Psoas muscle (tissue), 8 donors: ENCODE data around the gene TRPC4AP. TPM values are rescaled to one million over a fixed set of nuclear protein-coding genes. Genes with fewer than 3 reads are reported as not detected.
"Not testable (repeated sequence)": the region's sequence is repeated elsewhere in the genome, so short reads cannot be mapped to it uniquely, and the experiment has no call there.

Source experiments
- ATAC-seq, 4 donors: fragments of 200-7000 bp; cut with Tn5 transposase; one replicate each; pipeline ENCODE4 v1.9.1; 2020; ENCODE audit warnings: moderate library complexity in 3 of 4, mild to moderate bottlenecking in 2 of 4
- DNase-seq, 2 donors: peaks; one replicate each; pipeline ENCODE4 v3.0.0-alpha.2; 2020
- H3K27ac ChIP-seq: fragments of 200-600 bp; one replicate; pipeline ENCODE4 v1.8.0; 2022
- H3K27me3 ChIP-seq, 3 donors: fragments of 200-600 bp in 1 of 3; one replicate each; pipeline versions ENCODE4 v1.6.1 to v1.8.0; 2013 to 2022; ENCODE audit warnings: low read length in 2 of 3, mild to moderate bottlenecking in 2 of 3, moderate library complexity in 1 of 3; ENCODE audit not compliant: insufficient read depth in 3 of 3
- H3K36me3 ChIP-seq, 2 donors: fragments of 200-600 bp in 1 of 2; one replicate each; pipeline versions ENCODE4 v1.6.1 to v1.8.0; 2013 to 2022; ENCODE audit warnings: low read depth in 1 of 2, mild to moderate bottlenecking in 1 of 2, moderate library complexity in 1 of 2; ENCODE audit not compliant: insufficient read depth in 1 of 2
- H3K4me1 ChIP-seq: fragments of 200-600 bp; one replicate; pipeline ENCODE4 v1.8.0; 2022
- H3K4me3 ChIP-seq: fragments of 200-600 bp; one replicate; pipeline ENCODE4 v1.8.0; 2022; ENCODE audit warnings: mild to moderate bottlenecking
- H3K9me3 ChIP-seq: fragments of 200-600 bp; one replicate; pipeline ENCODE4 v1.8.0; 2022
- CTCF ChIP-seq: fragments of 200-600 bp; IDR thresholded peaks from one replicate; pipeline ENCODE4 v1.8.0; 2022; ENCODE audit warnings: antibody characterized with exemption
- WGBS, 3 donors: extraction: QIAGEN DNeasy Blood & Tissue Kit; methylation state at CpG; one replicate each; pipeline versions ENCODE4 v1.1.6 to v1.1.7; 2013; 5-methylcytosine and 5-hydroxymethylcytosine counted together
- intact Hi-C, 2 donors: fragments of 100-400 bp; cut with DNase I; formaldehyde crosslinking; loops; one replicate each; pipeline versions ENCODE4 v1.11.0 to v1.14.2; 2022
- polyA plus RNA-seq, 3 donors: library from polyadenylated mRNA; stranded (reverse); fragments of 200-250 nt; gene quantifications; one replicate each; pipeline ENCODE4 v1.2.3, GENCODE V29; 2013
- total RNA-seq, 4 donors: library from RNA; stranded (reverse); fragmentation: NEBNext Ultra II Directional in 2 of 4; extraction: Animal tissue kit (Norgen Biotek cat#: 25700) in 2 of 4; gene quantifications; one replicate each; pipeline versions ENCODE4 v1.2.1 to v1.2.4, GENCODE V29; 2021 to 2023
- donor health status: healthy with polysubstance abuse.
- donor health status: DM: no; HTN: no; CAD: no; lungs with moderate emphysema.
- donor health status: Bipolar disorder and iron deficiency.
- donor health status: healthy.
- donor health status: DM: yes; HTN: yes; CAD: no.
- donor health status: DM: no; HTN: no; CAD: no.
- donor health status: DM: no; HTN: no; CAD: no.
- donor health status: DM: yes; HTN: yes; CAD: no.

Gene TRPC4AP
- total and polyA plus RNA-seq, 7 donors, result 36.0 to 62.3 (median 51.7) TPM

- peaks cover 53% of the 10 kb centered on the region for H3K4me1 ChIP-seq
- H3K4me3 ChIP-seq, result peak overlapping the region; percentile 32
- no peak for TF ChIP-seq CTCF
- H3K27me3 ChIP-seq, result no peaks in the 10 kb centered on the region
- peak overlapping the region; percentile 68 for H3K27ac ChIP-seq
- no peaks in the 10 kb centered on the region for H3K9me3 ChIP-seq
- ATAC-seq, result no peak
- intact Hi-C loops, result loop anchor here (10.0 kb wide), 1 partner anchor 63 kb away; no protein-coding TSS in a partner anchor
- no peak for DNase-seq
- WGBS, 3 donors, result 18 to 27% (median 18%) methylated on average over 5 of the region's 5 CpGs
- H3K36me3 ChIP-seq, result peaks cover 0 to 8% of the 10 kb centered on the region in 2 donors
Measured at GRCh38 chr20:35087791-35088190, 4.8 kb downstream of the TRPC4AP start.

- 39 to 46% (median 41%) methylated on average over 5 of the region's 5 CpGs for WGBS, 3 donors
- peak overlapping the region; percentile 68 for H3K27ac ChIP-seq
- no peaks in the 10 kb centered on the region for H3K9me3 ChIP-seq
- H3K4me3 ChIP-seq, result no peak overlapping the region
- ATAC-seq (peak in 1 of 4 donors; percentile 42), DNase-seq (no peak)
- H3K36me3 ChIP-seq, result peaks cover 0 to 8% of the 10 kb centered on the region in 2 donors
- intact Hi-C loops, result loop anchor here (10.0 kb wide), 1 partner anchor 63 kb away; no protein-coding TSS in a partner anchor
- no peak for TF ChIP-seq CTCF
- H3K4me1 ChIP-seq, result peaks cover 53% of the 10 kb centered on the region
- no peaks in the 10 kb centered on the region for H3K27me3 ChIP-seq
Measured at GRCh38 chr20:35087355-35087754, 5.3 kb downstream of the TRPC4AP start.

GRCh38 chr20:35085477-35086225, 7.0 kb downstream of the TRPC4AP start:
- 95 to 97% (median 95%) methylated on average over 11 of the region's 11 CpGs for WGBS, 3 donors
- ATAC-seq, result no peak
- no peaks in the 10 kb centered on the region for H3K27me3 ChIP-seq
- H3K4me1 ChIP-seq, result peaks cover 54% of the 10 kb centered on the region
- intact Hi-C loops, result loop anchor here (10.0 kb wide), 1 partner anchor 61 kb away; no protein-coding TSS in a partner anchor
- no peak overlapping the region for H3K4me3 ChIP-seq
- peaks cover 0 to 8% of the 10 kb centered on the region in 2 donors for H3K36me3 ChIP-seq
- no peaks in the 10 kb centered on the region for H3K9me3 ChIP-seq
- H3K27ac ChIP-seq, result no peak overlapping the region
- no peak for TF ChIP-seq CTCF
- no peak for DNase-seq

GRCh38 chr20:35084998-35085397, 7.6 kb downstream of the TRPC4AP start:
- Histone ChIP-seq H3K27ac (no peak overlapping the region), H3K4me3 (no peak overlapping the region), H3K9me3 (no peaks in the 10 kb centered on the region), H3K27me3 (no peaks in the 10 kb centered on the region), H3K4me1 (peaks cover 51% of the 10 kb centered on the region), H3K36me3 (peaks cover 0 to 8% of the 10 kb centered on the region in 2 donors)
- no peak for ATAC-seq
- WGBS, 3 donors, result 89 to 93% (median 91%) methylated on average over 3 of the region's 3 CpGs
- intact Hi-C loops, result loop anchor here (10.0 kb wide), 1 partner anchor 60 kb away; no protein-coding TSS in a partner anchor
- TF ChIP-seq CTCF, result no peak
- DNase-seq, result no peak

- not testable (repeated sequence) for H3K4me3 ChIP-seq
- 47 to 76% (median 57%) methylated on average over 5 of the region's 5 CpGs for WGBS, 3 donors
Measured at GRCh38 chr20:35080348-35080642, 12.3 kb downstream of the TRPC4AP start.

More at GRCh38 chr20:35080348-35080642, 12.3 kb downstream of the TRPC4AP start:
- ATAC-seq, result peak in 1 of 4 donors; percentile 30
- Histone ChIP-seq H3K36me3 (peaks cover 0 to 35% of the 10 kb centered on the region in 2 donors), H3K4me1 (peaks cover 31% of the 10 kb centered on the region)
- not testable (repeated sequence) for H3K27me3 ChIP-seq, DNase-seq, H3K27ac ChIP-seq, H3K9me3 ChIP-seq
- intact Hi-C loops, result loop anchor here (10.0 kb wide), 1 partner anchor 55 kb away; no protein-coding TSS in a partner anchor
